Testis (tissue), 2 donors: ENCODE results near the gene FAM78B.

Experiments used
- POLR2A ChIP-seq: fragments of 450-650 bp; IDR thresholded peaks from one replicate; pipeline ENCODE4 v1.6.1; 2017; ENCODE audit warnings: antibody characterized with exemption, mild to moderate bottlenecking, moderate library complexity
- TF ChIP-seq, protein P1 (sequence below), 3 experiments: fragments of 450-650 bp in 2 of 3; fragments of 200-600 bp in 1 of 3; sonication (generic) in 1 of 3; IDR thresholded peaks; one replicate each; pipeline ENCODE4 v1.5.1; 2016 to 2019; ENCODE audit warnings: antibody characterized with exemption in 3 of 3, mild to moderate bottlenecking in 2 of 3, moderate library complexity in 1 of 3

DNA sequence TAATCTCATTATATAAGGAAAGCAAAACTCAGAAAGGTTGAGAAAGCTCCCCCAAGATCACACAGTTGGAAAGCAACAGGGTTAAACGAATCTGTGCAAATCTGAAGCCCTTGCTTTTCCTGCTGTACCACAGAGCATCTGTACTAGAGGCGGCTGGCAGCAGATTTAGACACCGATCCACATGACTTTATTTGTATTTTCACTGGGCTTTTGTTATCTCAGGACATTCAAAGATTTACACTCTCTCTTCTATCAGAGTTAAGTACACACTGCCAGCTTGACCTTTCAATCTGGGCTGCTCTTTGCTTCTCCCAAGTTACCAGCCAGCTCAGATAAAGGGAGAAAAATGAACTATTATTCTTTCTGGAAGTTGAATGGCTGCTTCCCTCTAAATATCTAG, 146.6 kb downstream of the FAM78B start:
- TF ChIP-seq POLR2A = no peak
- TF ChIP-seq, protein P1, sequence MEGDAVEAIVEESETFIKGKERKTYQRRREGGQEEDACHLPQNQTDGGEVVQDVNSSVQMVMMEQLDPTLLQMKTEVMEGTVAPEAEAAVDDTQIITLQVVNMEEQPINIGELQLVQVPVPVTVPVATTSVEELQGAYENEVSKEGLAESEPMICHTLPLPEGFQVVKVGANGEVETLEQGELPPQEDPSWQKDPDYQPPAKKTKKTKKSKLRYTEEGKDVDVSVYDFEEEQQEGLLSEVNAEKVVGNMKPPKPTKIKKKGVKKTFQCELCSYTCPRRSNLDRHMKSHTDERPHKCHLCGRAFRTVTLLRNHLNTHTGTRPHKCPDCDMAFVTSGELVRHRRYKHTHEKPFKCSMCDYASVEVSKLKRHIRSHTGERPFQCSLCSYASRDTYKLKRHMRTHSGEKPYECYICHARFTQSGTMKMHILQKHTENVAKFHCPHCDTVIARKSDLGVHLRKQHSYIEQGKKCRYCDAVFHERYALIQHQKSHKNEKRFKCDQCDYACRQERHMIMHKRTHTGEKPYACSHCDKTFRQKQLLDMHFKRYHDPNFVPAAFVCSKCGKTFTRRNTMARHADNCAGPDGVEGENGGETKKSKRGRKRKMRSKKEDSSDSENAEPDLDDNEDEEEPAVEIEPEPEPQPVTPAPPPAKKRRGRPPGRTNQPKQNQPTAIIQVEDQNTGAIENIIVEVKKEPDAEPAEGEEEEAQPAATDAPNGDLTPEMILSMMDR (IDR thresholded peaks at IDR 0.05) = no peak
